Endothelial cell of umbilical vein (primary cell): ENCODE data around the gene CBX4. TPM values are rescaled to one million over a fixed set of nuclear protein-coding genes. Genes with fewer than 3 reads are reported as not detected.

Experiments
- BruUV-seq: library from RNA; stranded (reverse); fragments of 400-500 nt; replicated peaks from 2 replicates; lab custom pipeline; 2021; lab: Mats Ljungman, UMichigan
- CTCF ChIA-PET: fragments of 300-600, 350-600 bp; sonication (Branson Sonifier 250); formaldehyde crosslinking; loops from one replicate; lab custom pipeline; 2021; ENCODE audit warnings: antibody characterized with exemption, inconsistent platforms; lab: Charles Lee
- POLR2A ChIA-PET: fragments of 300-600, 350-600 bp; sonication (Branson Sonifier 250); formaldehyde crosslinking; loops from one replicate; lab custom pipeline; 2021; ENCODE audit warnings: antibody characterized with exemption, inconsistent platforms; lab: Charles Lee
- DNase-seq: peaks from one replicate; pipeline ENCODE4 v3.0.0-alpha.2; 2011; ENCODE audit warnings: low read depth, low spot score
- FAIRE-seq: peaks from 2 replicates; lab custom pipeline; 2011; peaks lifted over from hg19 to GRCh38; lab: Jason Lieb, UNC
- H2AFZ ChIP-seq: 2 replicates; pipeline ENCODE4 v1.6.0; 2012; ENCODE audit warnings: low read depth, low read length, control low read depth, inconsistent platforms
- H3K27ac ChIP-seq: 2 replicates; pipeline ENCODE4 v1.5.1; 2011; ENCODE audit warnings: low read depth, mild to moderate bottlenecking, control low read depth, low read length, moderate library complexity; ENCODE audit not compliant: insufficient read depth
- H3K27me3 ChIP-seq, 2 experiments: 2 replicates each; pipeline versions ENCODE4 v1.6.0 to v1.6.1; 2011; ENCODE audit warnings: low read length in 2 of 2, mixed read lengths in 1 of 2; ENCODE audit not compliant: control insufficient read depth in 2 of 2, insufficient read depth in 2 of 2
- H3K36me3 ChIP-seq, 2 experiments: 2 replicates in 1 of 2; 3 replicates in 1 of 2; pipeline ENCODE4 v1.5.1; 2011; ENCODE audit warnings: low read length in 2 of 2, mild to moderate bottlenecking in 1 of 2, moderate library complexity in 1 of 2; ENCODE audit not compliant: control insufficient read depth in 2 of 2, insufficient read depth in 2 of 2; ENCODE audit errors: extremely low read depth in 1 of 2
- H3K4me1 ChIP-seq: 3 replicates; pipeline ENCODE4 v1.5.1; 2011; ENCODE audit warnings: mild to moderate bottlenecking, low read length; ENCODE audit not compliant: control insufficient read depth, insufficient read depth; ENCODE audit errors: extremely low read depth
- H3K4me2 ChIP-seq: 2 replicates; pipeline ENCODE4 v1.6.1; 2011; ENCODE audit warnings: low read length, control low read depth, mixed read lengths; ENCODE audit not compliant: insufficient read depth
- H3K4me3 ChIP-seq, 3 experiments: fragments of 200-600 bp in 1 of 3; sonication (generic), shearing (Covaris generic) in 1 of 3; replicated peaks in 1 of 3; 2 replicates each; pipeline ENCODE4 v1.5.1; 2011 to 2016; ENCODE audit warnings: control low read depth in 3 of 3, low read length in 3 of 3, mild to moderate bottlenecking in 2 of 3, inconsistent platforms in 1 of 3, low read depth in 1 of 3, moderate library complexity in 1 of 3; ENCODE audit not compliant: insufficient read depth in 1 of 3
- H3K79me2 ChIP-seq: 2 replicates; pipeline ENCODE4 v1.6.0; 2012; ENCODE audit warnings: low read length, inconsistent platforms; ENCODE audit not compliant: control insufficient read depth, insufficient read depth
- H3K9ac ChIP-seq: replicated peaks from 2 replicates; pipeline ENCODE3; 2011; ENCODE audit warnings: low read length, control low read depth; ENCODE audit not compliant: insufficient read depth; ENCODE audit errors: extremely low read depth
- H3K9me1 ChIP-seq: replicated peaks from 3 replicates; pipeline ENCODE4 v1.6.0; 2011; ENCODE audit warnings: mild to moderate bottlenecking, low read length; ENCODE audit not compliant: control insufficient read depth, insufficient read depth; ENCODE audit errors: extremely low read depth
- H3K9me3 ChIP-seq: replicated peaks from 2 replicates; pipeline ENCODE4 v1.5.1; 2012; ENCODE audit warnings: low read length, inconsistent platforms; ENCODE audit not compliant: control insufficient read depth, insufficient read depth
- H4K20me1 ChIP-seq: replicated peaks from 2 replicates; pipeline ENCODE3; 2011; ENCODE audit warnings: mild to moderate bottlenecking, low read length; ENCODE audit not compliant: control insufficient read depth, insufficient read depth; ENCODE audit errors: extremely low read depth
- CTCF ChIP-seq, 2 donors: IDR thresholded peaks; 1 replicate in 1 of 2; 2 replicates in 1 of 2; pipeline ENCODE4 v1.5.1; 2011; ENCODE audit warnings: low read length in 2 of 2, mild to moderate bottlenecking in 2 of 2, moderate library complexity in 2 of 2, control low read depth in 1 of 2, inconsistent platforms in 1 of 2, low read depth in 1 of 2; ENCODE audit not compliant: insufficient read depth in 1 of 2; ENCODE audit errors: extremely low read depth in 1 of 2
- EZH2 ChIP-seq: IDR thresholded peaks from 2 replicates; pipeline ENCODE4 v1.6.1; 2012; ENCODE audit warnings: borderline replicate concordance, low read depth, mild to moderate bottlenecking, moderate library complexity, low read length, inconsistent platforms; ENCODE audit not compliant: severe bottlenecking
- FOS ChIP-seq: IDR thresholded peaks from 2 replicates; pipeline ENCODE4 v1.6.1; 2011; ENCODE audit warnings: mild to moderate bottlenecking, low read length, moderate library complexity, borderline replicate concordance; ENCODE audit not compliant: insufficient read depth
- GATA2 ChIP-seq: IDR thresholded peaks from 2 replicates; pipeline ENCODE4 v1.7.0; 2011; ENCODE audit warnings: low read depth, mild to moderate bottlenecking, moderate library complexity, mixed read lengths, low read length; ENCODE audit not compliant: insufficient read length, insufficient read depth
- JUN ChIP-seq: IDR thresholded peaks from 2 replicates; pipeline ENCODE4 v1.6.1; 2011; ENCODE audit warnings: borderline replicate concordance, low read depth; ENCODE audit not compliant: insufficient read length, insufficient read depth
- MAX ChIP-seq: IDR thresholded peaks from 2 replicates; pipeline ENCODE4 v1.6.1; 2011; ENCODE audit not compliant: insufficient read depth, insufficient read length
- MYC ChIP-seq: IDR thresholded peaks from one replicate; pipeline ENCODE4 v1.6.1; 2011; ENCODE audit warnings: mild to moderate bottlenecking, low read depth, low read length
- POLR2A ChIP-seq: IDR thresholded peaks from 2 replicates; pipeline ENCODE4 v1.6.1; 2012; ENCODE audit warnings: low read depth, mild to moderate bottlenecking, control low read depth, low read length
- POLR2AphosphoS5 ChIP-seq: IDR thresholded peaks from 2 replicates; pipeline ENCODE4 v1.6.1; 2012; ENCODE audit warnings: low read depth, mild to moderate bottlenecking, control low read depth, low read length, moderate library complexity; ENCODE audit not compliant: insufficient read depth
- dilution Hi-C: fragments of 300-500 bp; cut with MboI; formaldehyde crosslinking; loops from one replicate; pipeline ENCODE4 v1.15.0; 2019; ENCODE audit warnings: low sequenced_read_pairs; ENCODE audit not compliant: extremely low pct_ligation_motif_present
- intact Hi-C: fragments of 100-400 bp; cut with micrococcal nuclease; formaldehyde crosslinking; loops from one replicate; pipeline ENCODE4 v1.10.0; 2022
- polyA plus RNA-seq, 4 experiments: library from polyadenylated mRNA; depleted of rRNA in 3 of 4; stranded (reverse) in 3 of 4; unstranded in 1 of 4; fragments of >200 nt; gene quantifications; 2 replicates each; pipeline versions ENCODE4 v1.2.1 to v1.2.3, GENCODE V29; 2011 to 2012; ENCODE audit warnings: missing spikeins in 1 of 4
- total RNA-seq: library from RNA; stranded (reverse); gene quantifications from 2 replicates; pipeline ENCODE4 v1.2.3, GENCODE V29; 2021

Gene CBX4
- total and polyA plus RNA-seq, 2 donors (not counting 3 experiments of a cell fraction or from before 2014, with no cell fraction given) = 7.0 to 12.3 TPM

- Histone ChIP-seq H3K27me3 (peaks cover 35 to 51% of the 10 kb centered on the region in 2 experiments), H3K36me3 (no peaks in the 10 kb centered on the region), H3K9ac (no peak overlapping the region), H3K4me2 (no peak overlapping the region), H3K4me1 (peaks cover 18% of the 10 kb centered on the region), H3K27ac (no peak overlapping the region), H4K20me1 (no peaks in the 10 kb centered on the region), H3K4me3 (no peak overlapping the region), H3K9me3 (no peaks in the 10 kb centered on the region), H3K79me2 (no peaks in the 10 kb centered on the region), H3K9me1 (no peaks in the 10 kb centered on the region), H2AFZ (no peak overlapping the region)
- intact Hi-C loops (loop anchor here (5.0 kb wide), 1 partner anchor 91 kb away; no protein-coding TSS in a partner anchor), dilution Hi-C loops (no loop called here)
- DNase-seq = no peak
- FAIRE-seq = no peak
- ChIA-PET CTCF (interaction anchor here (0.6 to 5.5 kb wide), 7 partner anchors 11 to 96 kb away, joined by 3 to 59 read pairs (median 6); no protein-coding TSS in a partner anchor), POLR2A (no interaction called here)
- BruUV-seq = no TSS peak
- TF ChIP-seq FOS = no peak
- TF ChIP-seq EZH2 = peak; percentile 75
These were observed 2.3 kb upstream of the CBX4 start for GRCh38 chr17:79841369-79842135.

- CTCF ChIA-PET = interaction anchor here (0.8 to 5.5 kb wide), 9 partner anchors 29 to 147 kb away, joined by 3 to 59 read pairs (median 6); no protein-coding TSS in a partner anchor
- Histone ChIP-seq H3K36me3 (no peaks in the 10 kb centered on the region), H3K27me3 (peaks cover 33 to 50% of the 10 kb centered on the region in 2 experiments), H3K27ac (no peak overlapping the region), H3K79me2 (no peaks in the 10 kb centered on the region), H3K9ac (no peak overlapping the region), H3K4me3 (no peak overlapping the region), H4K20me1 (no peaks in the 10 kb centered on the region), H3K4me2 (no peak overlapping the region), H2AFZ (no peak overlapping the region), H3K9me1 (no peaks in the 10 kb centered on the region), H3K9me3 (no peaks in the 10 kb centered on the region), H3K4me1 (peaks cover 18% of the 10 kb centered on the region)
- POLR2A ChIA-PET = interaction anchor here (0.6 kb wide), 1 partner anchor 10 kb away, joined by 4 read pairs; no protein-coding TSS in a partner anchor
- no TSS peak for BruUV-seq
- no peak for FAIRE-seq
- no peak for DNase-seq
- TF ChIP-seq MYC (no peak), GATA2 (no peak), MAX (no peak), POLR2AphosphoS5 (no peak), POLR2A (no peak), CTCF (IDR thresholded peaks at IDR 0.05; ENCODE audit: extremely low read depth in 1 of 2, insufficient read depth in 1 of 2, low read depth in 1 of 2, low read length in 2 of 2) (no peak), FOS (no peak), EZH2 (no peak), JUN (no peak)
- dilution Hi-C loops (no loop called here), intact Hi-C loops (loop anchor here (5.0 kb wide), 1 partner anchor 91 kb away; no protein-coding TSS in a partner anchor)
These were observed 1.7 kb upstream of the CBX4 start for GRCh38 chr17:79840989-79841286.
